ENCODE results near the gene MED10. TPM values are rescaled to one million over a fixed set of nuclear protein-coding genes. Genes with fewer than 3 reads are reported as not detected.

MED10 gene
- total RNA-seq, 3 donors from 2014 or later (not counting 1 experiment from before 2014, with no cell fraction given): 64.4 to 68.5 (median 64.5) TPM

GRCh38 chr5:6338135-6338534 lies 40.2 kb downstream of the MED10 start:
- ATAC-seq: no peak
- peaks cover 4% of the 10 kb centered on the region for H3K36me3 Mint-ChIP-seq
- no peaks in the 10 kb centered on the region for H3K36me3 ChIP-seq (ENCODE audit: control insufficient read depth, insufficient read depth, low read length)
- TF ChIP-seq CTCF (IDR thresholded peaks at IDR 0.05): no peak
- H3K27ac Mint-ChIP-seq: no peak overlapping the region
- no peaks in the 10 kb centered on the region for H3K27me3 Mint-ChIP-seq (ENCODE audit: low read depth in 2 of 2)
- intact Hi-C loops (cut with micrococcal nuclease): no loop called here
- H3K9me3 Mint-ChIP-seq: no peaks in the 10 kb centered on the region
- H3K4me1 ChIP-seq (ENCODE audit: control insufficient read depth, insufficient read depth, low read length): no peaks in the 10 kb centered on the region
- H3K27ac ChIP-seq (ENCODE audit: low read length): no peak overlapping the region
- no peak overlapping the region for H3K4me3 ChIP-seq (ENCODE audit: low read length)
- H3K27me3 ChIP-seq (ENCODE audit: control insufficient read depth, insufficient read depth, low read length): no peaks in the 10 kb centered on the region
- no peaks in the 10 kb centered on the region for H3K4me1 Mint-ChIP-seq
- WGBS (ENCODE audit: insufficient coverage): 90% methylated on average over 3 of the region's 3 CpGs
- no peak for DNase-seq
- H3K4me3 Mint-ChIP-seq: no peak overlapping the region
- no peaks in the 10 kb centered on the region for H3K9me3 ChIP-seq (ENCODE audit: control insufficient read depth, insufficient read depth, low read length)

- H3K27me3 Mint-ChIP-seq (ENCODE audit: low read depth in 2 of 2): no peaks in the 10 kb centered on the region
- intact Hi-C loops (cut with micrococcal nuclease): no loop called here
- Histone ChIP-seq H3K27ac (ENCODE audit: low read length) (no peak overlapping the region), H3K4me3 (ENCODE audit: low read length) (no peak overlapping the region), H3K27me3 (ENCODE audit: control insufficient read depth, insufficient read depth, low read length) (no peaks in the 10 kb centered on the region), H3K36me3 (ENCODE audit: control insufficient read depth, insufficient read depth, low read length) (no peaks in the 10 kb centered on the region), H3K4me1 (ENCODE audit: control insufficient read depth, insufficient read depth, low read length) (no peaks in the 10 kb centered on the region), H3K9me3 (ENCODE audit: control insufficient read depth, insufficient read depth, low read length) (peaks cover 8% of the 10 kb centered on the region)
- peaks cover 2 to 9% of the 10 kb centered on the region in 2 donors for H3K9me3 Mint-ChIP-seq
- DNase-seq: no peak
- H3K4me3 Mint-ChIP-seq: no peak overlapping the region
- H3K36me3 Mint-ChIP-seq: peaks cover 16% of the 10 kb centered on the region
- 95% methylated on average over 5 of the region's 5 CpGs for WGBS (ENCODE audit: insufficient coverage)
- no peak for ATAC-seq
- no peak for TF ChIP-seq CTCF (IDR thresholded peaks at IDR 0.05)
- H3K4me1 Mint-ChIP-seq: no peaks in the 10 kb centered on the region
- no peak overlapping the region for H3K27ac Mint-ChIP-seq
These were observed 45.0 kb downstream of the MED10 start for GRCh38 chr5:6333182-6333905.

- H3K36me3 Mint-ChIP-seq: peaks cover 12% of the 10 kb centered on the region
- DNase-seq (peak in 1 of 2 donors; percentile 4), ATAC-seq (no peak)
- no peak for TF ChIP-seq CTCF (IDR thresholded peaks at IDR 0.05)
- Histone ChIP-seq H3K36me3 (ENCODE audit: control insufficient read depth, insufficient read depth, low read length) (no peaks in the 10 kb centered on the region), H3K27ac (ENCODE audit: low read length) (no peak overlapping the region), H3K4me1 (ENCODE audit: control insufficient read depth, insufficient read depth, low read length) (no peaks in the 10 kb centered on the region), H3K27me3 (ENCODE audit: control insufficient read depth, insufficient read depth, low read length) (no peaks in the 10 kb centered on the region), H3K4me3 (ENCODE audit: low read length) (no peak overlapping the region), H3K9me3 (ENCODE audit: control insufficient read depth, insufficient read depth, low read length) (peaks cover 8% of the 10 kb centered on the region)
- no peaks in the 10 kb centered on the region for H3K4me1 Mint-ChIP-seq
- WGBS (ENCODE audit: insufficient coverage): 39% methylated on average over 3 of the region's 3 CpGs
- no peak overlapping the region for H3K27ac Mint-ChIP-seq
- peaks cover 2 to 9% of the 10 kb centered on the region in 2 donors for H3K9me3 Mint-ChIP-seq
- intact Hi-C loops (cut with micrococcal nuclease): no loop called here
- H3K27me3 Mint-ChIP-seq (ENCODE audit: low read depth in 2 of 2): no peaks in the 10 kb centered on the region
- no peak overlapping the region for H3K4me3 Mint-ChIP-seq
These were observed 50.2 kb downstream of the MED10 start for GRCh38 chr5:6328173-6328572.

GRCh38 chr5:6326776-6327175 lies 51.6 kb downstream of the MED10 start:
- H3K36me3 ChIP-seq (ENCODE audit: control insufficient read depth, insufficient read depth, low read length): no peaks in the 10 kb centered on the region

More at GRCh38 chr5:6326776-6327175, 51.6 kb downstream of the MED10 start:
- Histone ChIP-seq H3K4me3 (ENCODE audit: low read length) (no peak overlapping the region), H3K27ac (ENCODE audit: low read length) (no peak overlapping the region), H3K9me3 (ENCODE audit: control insufficient read depth, insufficient read depth, low read length) (peaks cover 8% of the 10 kb centered on the region), H3K27me3 (ENCODE audit: control insufficient read depth, insufficient read depth, low read length) (no peaks in the 10 kb centered on the region), H3K4me1 (ENCODE audit: control insufficient read depth, insufficient read depth, low read length) (no peaks in the 10 kb centered on the region)
- H3K4me1 Mint-ChIP-seq: no peaks in the 10 kb centered on the region
- intact Hi-C loops (cut with micrococcal nuclease): no loop called here
- H3K36me3 Mint-ChIP-seq: peaks cover 6% of the 10 kb centered on the region
- ATAC-seq: no peak
- TF ChIP-seq CTCF (IDR thresholded peaks at IDR 0.05): no peak
- no peaks in the 10 kb centered on the region for H3K27me3 Mint-ChIP-seq (ENCODE audit: low read depth in 2 of 2)
- H3K4me3 Mint-ChIP-seq: no peak overlapping the region
- no peak for DNase-seq
- 62% methylated on average over 4 of the region's 5 CpGs for WGBS (ENCODE audit: insufficient coverage)
- H3K27ac Mint-ChIP-seq: no peak overlapping the region
- H3K9me3 Mint-ChIP-seq: peaks cover 2 to 9% of the 10 kb centered on the region in 2 donors

All from natural killer cell (primary cell).